Stimulated activated CD4-positive, alpha-beta T cell treated with anti-CD3 and anti-CD28 coated beads, Interleukin-2, amount 100 ng/mL, for 24 hours (primary cell): ENCODE data around the gene MAP2K6.

Experiments used
- DNase-seq, 2 donors: peaks; one replicate each; pipeline ENCODE4 v3.0.0-alpha.2; 2020

Gene MAP2K6

GRCh38 chr17:69539781-69540319, 125.4 kb downstream of the MAP2K6 start:
- no peak for DNase-seq

GRCh38 chr17:69540356-69540755, 125.9 kb downstream of the MAP2K6 start:
- no peak for DNase-seq

- DNase-seq = no peak
These were observed 132.7 kb downstream of the MAP2K6 start for GRCh38 chr17:69547230-69547629.

- no peak for DNase-seq
These were observed 133.4 kb downstream of the MAP2K6 start for GRCh38 chr17:69547947-69548346.

GRCh38 chr17:69551212-69552010, 136.9 kb downstream of the MAP2K6 start:
- no peak for DNase-seq

- no peak for DNase-seq
These were observed 138.6 kb downstream of the MAP2K6 start for GRCh38 chr17:69552986-69553667.

- DNase-seq = no peak
These were observed 140.6 kb downstream of the MAP2K6 start for GRCh38 chr17:69555056-69555455.

GRCh38 chr17:69557339-69557738, 142.8 kb downstream of the MAP2K6 start:
- no peak for DNase-seq

GRCh38 chr17:69558796-69559195, 144.3 kb downstream of the MAP2K6 start:
- DNase-seq = no peak

- no peak for DNase-seq
These were observed 146.5 kb downstream of the MAP2K6 start for GRCh38 chr17:69560987-69561441.

GRCh38 chr17:69561462-69561861, 147.0 kb downstream of the MAP2K6 start:
- DNase-seq = no peak

- DNase-seq = no peak
These were observed 150.9 kb downstream of the MAP2K6 start for GRCh38 chr17:69565447-69565846.

GRCh38 chr17:69567130-69567529, 152.6 kb downstream of the MAP2K6 start:
- DNase-seq = no peak

GRCh38 chr17:69572747-69573146, 158.2 kb downstream of the MAP2K6 start:
- no peak for DNase-seq

- DNase-seq = no peak
These were observed 158.9 kb downstream of the MAP2K6 start for GRCh38 chr17:69573396-69573795.

- DNase-seq = no peak
These were observed 160.0 kb downstream of the MAP2K6 start for GRCh38 chr17:69574257-69575197.

GRCh38 chr17:69575346-69575761, 160.9 kb downstream of the MAP2K6 start:
- no peak for DNase-seq

- DNase-seq = no peak
These were observed 162.6 kb downstream of the MAP2K6 start for GRCh38 chr17:69577098-69577497.

- no peak for DNase-seq
These were observed 164.0 kb downstream of the MAP2K6 start for GRCh38 chr17:69578385-69578936.

GRCh38 chr17:69579961-69580677, 165.6 kb downstream of the MAP2K6 start:
- no peak for DNase-seq

- DNase-seq = peak in 1 of 2 donors; percentile 3
These were observed 166.8 kb downstream of the MAP2K6 start for GRCh38 chr17:69581061-69581961.
